LNCaP clone FGC (cell line): ENCODE measurements around the gene DIPK2A.

Experiments
- DNase-seq: peaks from one replicate; pipeline ENCODE4 v3.0.0-alpha.2; 2011; ENCODE audit warnings: low read depth
- H3K4me3 ChIP-seq: 2 replicates; pipeline ENCODE4 v1.5.1; 2011; ENCODE audit warnings: mild to moderate bottlenecking, low read depth, low read length, control low read depth
- CTCF ChIP-seq: IDR thresholded peaks from 2 replicates; pipeline ENCODE4 v1.5.1; 2012; ENCODE audit warnings: mild to moderate bottlenecking; ENCODE audit not compliant: control insufficient read depth, insufficient read depth; ENCODE audit errors: extremely low read depth

The DIPK2A gene

GRCh38 chr3:143950810-143951209 lies 20.8 kb upstream of the DIPK2A start:
- no peak for DNase-seq
- H3K4me3 ChIP-seq = no peak overlapping the region
- TF ChIP-seq CTCF = no peak

GRCh38 chr3:143951351-143951971 lies 20.2 kb upstream of the DIPK2A start:
- TF ChIP-seq CTCF = peak; percentile 73
- no peak overlapping the region for H3K4me3 ChIP-seq
- no peak for DNase-seq

- DNase-seq = no peak
- H3K4me3 ChIP-seq = no peak overlapping the region
- TF ChIP-seq CTCF = no peak
Observed at GRCh38 chr3:143952569-143953072, 19.0 kb upstream of the DIPK2A start.

DNA sequence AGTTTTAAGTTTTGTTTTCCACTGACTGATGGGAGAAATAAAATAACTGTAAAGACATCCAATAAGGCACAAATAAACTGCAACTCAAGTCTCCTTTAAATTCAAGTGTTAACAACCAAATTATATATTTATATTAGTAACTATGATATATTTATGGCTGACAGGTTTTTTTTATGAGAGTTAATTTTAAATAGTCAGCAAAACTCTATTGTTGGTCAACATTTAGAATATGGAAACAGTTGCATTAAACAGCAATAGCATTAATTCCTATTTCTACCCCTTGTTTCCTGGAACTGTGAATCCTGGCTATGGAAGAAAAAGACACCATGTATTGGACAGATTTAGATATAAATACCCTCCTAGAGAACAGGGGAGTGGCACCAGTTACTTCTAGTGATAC lies 16.5 kb upstream of the DIPK2A start:
- no peak for DNase-seq
- H3K4me3 ChIP-seq = no peak overlapping the region
- TF ChIP-seq CTCF = no peak

DNA sequence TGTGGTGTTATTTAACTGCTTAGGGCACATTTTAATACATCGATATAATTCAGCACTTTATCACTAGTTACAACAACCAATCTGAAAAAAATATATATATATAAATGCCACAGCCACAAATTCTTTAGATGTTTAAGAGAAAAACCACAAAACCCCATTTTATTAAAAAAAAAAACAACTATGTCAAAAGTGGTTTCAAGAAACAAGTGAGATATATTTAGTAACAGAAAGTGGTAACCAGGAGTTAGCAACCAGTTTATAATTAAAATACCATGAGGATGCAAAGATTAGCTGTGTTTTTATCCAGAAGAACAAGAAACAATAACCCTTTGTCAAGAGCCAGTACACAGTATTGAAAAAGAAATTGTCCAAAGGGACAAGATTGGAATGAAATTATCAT lies 14.8 kb upstream of the DIPK2A start:
- no peak overlapping the region for H3K4me3 ChIP-seq
- TF ChIP-seq CTCF = no peak
- no peak for DNase-seq

DNA sequence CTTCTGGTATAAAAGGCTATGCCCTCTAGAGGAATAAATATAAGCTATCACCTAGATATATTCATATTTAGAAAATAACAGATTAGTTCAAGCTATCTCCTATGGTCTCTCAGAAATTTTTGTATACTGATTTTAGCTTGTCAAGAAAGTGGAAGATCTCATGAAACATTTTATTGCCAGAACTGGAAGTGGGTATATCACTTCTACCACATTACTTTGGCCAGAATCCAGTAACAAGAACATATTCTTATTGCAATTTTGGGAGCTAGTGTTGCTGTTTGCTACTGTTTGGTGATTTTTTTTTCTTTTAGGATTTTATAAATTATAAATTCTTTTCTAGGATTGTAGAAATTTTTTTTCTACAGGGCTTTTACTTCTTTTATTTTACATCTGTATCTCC lies 14.2 kb upstream of the DIPK2A start:
- no peak overlapping the region for H3K4me3 ChIP-seq
- TF ChIP-seq CTCF = no peak
- no peak for DNase-seq

DNA sequence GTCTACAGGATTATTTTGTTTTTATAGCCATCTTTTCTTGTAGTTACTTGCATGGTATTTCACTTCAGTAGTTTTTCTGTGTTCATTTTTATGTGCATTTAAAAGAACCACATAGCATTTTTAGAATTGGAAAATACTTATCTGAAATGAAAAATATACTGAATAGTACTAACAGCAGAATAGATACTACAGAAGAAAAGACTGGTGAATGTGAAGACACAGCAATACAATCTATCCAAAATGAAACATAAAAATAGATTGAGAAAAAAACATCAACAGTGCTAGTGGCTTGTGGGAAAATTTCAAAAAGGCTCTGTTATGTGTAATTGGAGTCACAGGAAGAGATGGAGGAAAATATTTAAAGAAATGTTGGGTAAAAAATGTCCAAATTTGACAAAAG lies 12.7 kb upstream of the DIPK2A start:
- no peak for DNase-seq
- H3K4me3 ChIP-seq = no peak overlapping the region
- no peak for TF ChIP-seq CTCF
